Activated CD4-positive, alpha-beta T cell treated with anti-CD3 and anti-CD28 coated beads for 4 hours (primary cell): Measurements from ENCODE around the gene INTS4.
"Not testable (repeated sequence)": the region's sequence is repeated elsewhere in the genome, so short reads cannot be mapped to it uniquely, and the experiment has no call there.

Experiments
- DNase-seq, 2 donors: peaks; one replicate each; pipeline ENCODE4 v3.0.0-alpha.2; 2020

The INTS4 gene

GRCh38 chr11:78022397-78023396 is 28.2 kb upstream of the INTS4 start, which contains the start of gene KCTD14:
KCTD14 (minus strand) TSS chr11:78023276; CDS start chr11:78023249, 27 bp downstream.
- DNase-seq, result no peak

- no peak for DNase-seq
Observed at GRCh38 chr11:78021611-78022010, 27.1 kb upstream of the INTS4 start.

- DNase-seq, result no peak
Observed at GRCh38 chr11:78020246-78020645, 25.8 kb upstream of the INTS4 start.

- DNase-seq, result no peak
Observed at GRCh38 chr11:78019808-78020207, 25.3 kb upstream of the INTS4 start.

GRCh38 chr11:78015878-78016277 is 21.4 kb upstream of the INTS4 start:
- no peak for DNase-seq

- not testable (repeated sequence) for DNase-seq
Observed at GRCh38 chr11:78014937-78015520, 20.6 kb upstream of the INTS4 start.

- DNase-seq, result no peak
Observed at GRCh38 chr11:78011301-78011700, 16.8 kb upstream of the INTS4 start.

- no peak for DNase-seq
Observed at GRCh38 chr11:78010755-78011154, 16.3 kb upstream of the INTS4 start.

- DNase-seq, result no peak
Observed at GRCh38 chr11:78010304-78010703, 15.8 kb upstream of the INTS4 start.

GRCh38 chr11:78009062-78009461 is 14.6 kb upstream of the INTS4 start:
- no peak for DNase-seq

- DNase-seq, result peak; percentile 34 to 46
Observed at GRCh38 chr11:78000193-78000592, 5.7 kb upstream of the INTS4 start.

GRCh38 chr11:77999446-78000030 is 5.1 kb upstream of the INTS4 start:
- no peak for DNase-seq

GRCh38 chr11:77993902-77994301 is 566 bp downstream of the INTS4 start:
- DNase-seq, result no peak

- DNase-seq, result no peak
Observed at GRCh38 chr11:77990981-77991380, 3.5 kb downstream of the INTS4 start.

GRCh38 chr11:77986456-77986855 is 8.0 kb downstream of the INTS4 start:
- DNase-seq, result not testable (repeated sequence)

GRCh38 chr11:77981346-77981947 is 13.0 kb downstream of the INTS4 start:
- DNase-seq, result no peak

- no peak for DNase-seq
Observed at GRCh38 chr11:77968337-77968736, 26.1 kb downstream of the INTS4 start.

- no peak for DNase-seq
Observed at GRCh38 chr11:77967753-77968152, 26.7 kb downstream of the INTS4 start.

GRCh38 chr11:77967121-77967520 is 27.3 kb downstream of the INTS4 start:
- DNase-seq, result no peak

GRCh38 chr11:77966338-77966737 is 28.1 kb downstream of the INTS4 start:
- no peak for DNase-seq

- no peak for DNase-seq
Observed at GRCh38 chr11:77959434-77959833, 35.0 kb downstream of the INTS4 start.

- not testable (repeated sequence) for DNase-seq
Observed at GRCh38 chr11:77958583-77959177, 35.8 kb downstream of the INTS4 start.

GRCh38 chr11:77943296-77943695 is 51.2 kb downstream of the INTS4 start:
- DNase-seq, result not testable (repeated sequence)
